ENCODE measurements around the gene TOP2B.

TOP2B gene

DNA sequence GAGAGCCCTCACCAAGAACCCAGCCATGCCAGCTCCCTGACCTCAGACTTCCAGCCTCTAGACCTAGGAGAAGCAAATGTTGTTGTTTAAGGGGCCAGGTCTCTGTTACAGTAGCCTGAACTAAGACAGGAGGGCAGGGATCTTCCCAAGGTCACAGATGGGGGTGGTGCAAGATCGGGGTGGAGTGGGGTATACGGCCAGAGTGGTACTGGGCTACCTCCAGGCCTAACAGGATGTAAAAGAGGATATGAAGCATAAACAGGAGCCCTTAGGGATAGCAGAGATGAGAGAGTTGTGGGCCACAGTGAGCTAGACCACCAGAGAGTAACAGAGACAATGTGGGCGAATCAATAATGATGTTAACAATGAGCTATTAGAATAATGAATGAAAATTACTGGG is 82.9 kb downstream of the TOP2B start:
- no peak for DNase-seq

DNA sequence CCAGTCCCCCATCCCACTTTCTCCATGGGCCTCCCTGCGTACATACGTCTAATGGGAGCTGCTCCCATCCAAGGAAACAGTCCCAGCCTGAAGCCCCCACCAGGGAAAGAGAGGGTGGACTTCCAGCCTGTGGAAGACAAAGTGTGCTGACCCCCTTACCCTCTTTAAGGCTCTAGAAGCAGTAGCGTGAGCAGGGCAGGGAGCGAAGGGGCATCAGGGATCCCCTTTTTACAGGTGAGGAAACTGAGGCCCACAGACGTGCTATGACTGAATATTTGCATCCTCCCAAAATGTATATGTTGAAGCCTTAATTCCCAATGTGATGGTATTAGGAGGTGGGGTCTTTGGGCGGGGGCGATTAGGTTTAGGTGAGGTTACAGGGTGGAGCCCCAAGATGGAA is 83.4 kb downstream of the TOP2B start:
- no peak for DNase-seq

DNA sequence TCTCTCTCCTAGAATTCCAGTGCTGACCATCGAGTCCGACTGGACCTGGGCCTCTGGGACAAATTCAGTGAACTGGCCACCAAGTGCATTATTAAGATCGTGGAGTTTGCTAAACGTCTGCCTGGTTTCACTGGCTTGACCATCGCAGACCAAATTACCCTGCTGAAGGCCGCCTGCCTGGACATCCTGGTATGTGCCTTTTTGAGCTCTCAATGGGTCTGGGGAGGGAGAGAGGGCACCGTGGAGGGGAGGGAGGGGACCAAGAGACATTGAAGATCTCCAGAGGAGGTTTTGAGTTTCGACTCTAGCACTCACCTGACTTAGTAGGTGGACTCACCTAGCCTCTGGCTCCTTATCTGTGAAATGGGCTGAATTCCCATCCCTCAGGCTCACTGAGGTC is 84.2 kb downstream of the TOP2B start:
- DNase-seq, result no peak

DNA sequence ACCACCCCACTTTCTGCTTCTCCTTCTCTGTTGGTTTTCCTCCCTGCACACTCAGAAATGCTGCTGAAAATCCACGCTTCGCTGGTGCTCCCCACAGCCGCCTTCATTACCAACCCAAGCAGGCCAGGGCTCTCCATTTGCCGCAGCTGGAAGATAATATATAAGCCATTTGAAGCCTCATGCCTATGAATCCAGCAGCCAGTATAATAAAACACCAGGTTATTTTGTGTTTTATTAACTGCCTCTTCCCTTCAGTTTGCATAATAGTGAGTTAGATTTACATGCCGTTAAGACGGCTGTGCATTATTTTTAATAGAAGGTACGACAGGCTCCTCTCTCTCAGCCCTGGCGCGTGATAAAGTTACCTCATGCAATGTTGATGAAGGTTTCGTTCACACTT is 86.6 kb downstream of the TOP2B start:
- DNase-seq, result no peak

DNA sequence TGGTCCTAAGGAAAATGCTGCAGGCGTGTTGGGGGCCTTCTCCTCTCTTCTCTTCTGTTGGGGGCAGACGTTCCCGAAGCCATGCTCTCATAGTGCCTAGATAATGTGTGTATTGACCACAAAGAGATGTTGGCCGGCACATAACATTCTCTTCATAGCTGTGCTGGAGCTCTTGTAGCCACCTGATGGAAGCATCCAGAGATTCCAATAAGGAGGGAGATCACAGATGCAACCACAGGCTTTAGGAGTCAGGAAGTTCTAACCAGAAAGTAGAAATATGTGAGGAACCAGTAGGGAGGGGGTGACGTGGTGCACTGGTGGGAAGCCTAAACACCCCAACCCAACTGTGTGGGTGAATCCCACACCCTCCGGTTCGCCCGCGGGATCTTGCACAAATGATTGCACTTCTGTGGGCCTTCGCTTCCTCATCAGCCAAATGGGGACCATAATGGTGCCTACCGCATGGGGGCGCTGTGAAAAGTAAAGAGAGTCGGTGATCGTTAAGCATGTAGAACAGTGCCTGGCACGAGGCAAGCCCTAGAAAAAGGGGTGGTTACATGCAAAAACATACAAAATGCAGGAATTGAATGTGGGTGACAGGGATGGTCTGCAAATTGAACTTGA is 87.8 kb downstream of the TOP2B start:
- DNase-seq, result no peak

DNA sequence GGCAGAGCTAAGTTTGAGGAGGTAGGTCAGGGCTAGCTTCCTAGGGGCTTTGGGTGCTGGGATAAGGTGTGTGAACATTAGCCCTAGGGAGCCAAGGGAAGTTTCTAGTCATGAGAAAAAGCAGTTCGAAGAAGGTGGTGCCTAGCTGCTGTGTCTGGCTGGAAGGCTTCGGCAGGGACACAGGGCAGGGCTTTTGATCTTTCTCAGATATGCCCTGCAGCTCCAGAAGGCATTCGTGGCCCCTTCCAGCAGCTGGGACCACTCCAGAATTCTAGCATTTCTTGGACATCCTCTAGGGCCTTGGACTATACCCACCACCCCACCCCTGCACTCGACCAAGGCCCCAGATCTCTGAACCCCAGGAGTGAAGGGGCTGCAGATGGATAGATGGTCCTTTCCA is 88.6 kb downstream of the TOP2B start:
- DNase-seq, result no peak

DNA sequence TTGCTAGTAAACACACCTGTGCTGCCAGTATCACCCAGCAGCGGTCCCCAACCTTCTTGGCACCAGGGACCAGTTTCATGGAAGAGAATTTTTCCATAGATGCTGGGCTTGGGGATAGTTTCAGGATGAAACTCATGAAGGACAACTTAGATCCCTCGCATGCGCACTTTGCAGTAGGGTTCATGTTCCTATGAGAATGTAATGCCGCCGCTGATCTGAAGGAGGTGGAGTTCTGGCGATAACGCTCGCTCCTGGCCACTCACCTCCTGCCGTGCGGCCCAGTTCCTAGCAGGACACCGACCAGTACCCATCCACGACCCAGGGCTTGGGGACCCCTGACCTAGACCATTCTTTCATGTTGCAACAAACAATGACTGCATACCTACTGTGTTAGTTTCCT is 89.7 kb downstream of the TOP2B start:
- DNase-seq, result no peak

DNA sequence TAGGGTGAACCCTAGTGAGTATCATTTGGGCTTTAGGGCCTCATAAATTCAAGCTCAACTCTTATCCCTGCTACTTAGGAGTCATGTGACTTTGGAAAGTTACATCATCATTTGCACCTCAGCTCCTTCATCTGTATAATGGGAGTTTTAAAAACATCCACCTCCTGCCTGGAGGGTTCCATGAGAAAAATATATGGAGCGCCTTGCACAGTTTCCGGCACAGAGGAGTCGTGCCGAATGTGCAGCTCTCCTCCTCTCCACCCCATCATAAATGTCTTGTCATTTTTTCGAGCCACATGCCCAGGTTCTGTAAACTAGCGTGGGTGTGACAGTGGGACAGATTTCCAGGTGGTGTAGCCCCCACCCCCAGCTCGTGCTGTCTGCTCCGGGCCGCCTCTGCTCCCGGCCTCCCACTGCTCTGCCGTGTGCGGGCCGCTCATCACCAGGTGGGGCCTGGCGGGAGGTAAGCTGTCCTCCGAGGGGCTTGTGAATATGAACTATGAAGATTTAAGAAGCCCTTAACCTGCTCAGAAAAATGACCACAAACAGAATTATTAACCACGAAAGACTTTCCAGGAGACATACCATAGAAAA is 90.4 kb downstream of the TOP2B start:
- DNase-seq, result no peak

DNA sequence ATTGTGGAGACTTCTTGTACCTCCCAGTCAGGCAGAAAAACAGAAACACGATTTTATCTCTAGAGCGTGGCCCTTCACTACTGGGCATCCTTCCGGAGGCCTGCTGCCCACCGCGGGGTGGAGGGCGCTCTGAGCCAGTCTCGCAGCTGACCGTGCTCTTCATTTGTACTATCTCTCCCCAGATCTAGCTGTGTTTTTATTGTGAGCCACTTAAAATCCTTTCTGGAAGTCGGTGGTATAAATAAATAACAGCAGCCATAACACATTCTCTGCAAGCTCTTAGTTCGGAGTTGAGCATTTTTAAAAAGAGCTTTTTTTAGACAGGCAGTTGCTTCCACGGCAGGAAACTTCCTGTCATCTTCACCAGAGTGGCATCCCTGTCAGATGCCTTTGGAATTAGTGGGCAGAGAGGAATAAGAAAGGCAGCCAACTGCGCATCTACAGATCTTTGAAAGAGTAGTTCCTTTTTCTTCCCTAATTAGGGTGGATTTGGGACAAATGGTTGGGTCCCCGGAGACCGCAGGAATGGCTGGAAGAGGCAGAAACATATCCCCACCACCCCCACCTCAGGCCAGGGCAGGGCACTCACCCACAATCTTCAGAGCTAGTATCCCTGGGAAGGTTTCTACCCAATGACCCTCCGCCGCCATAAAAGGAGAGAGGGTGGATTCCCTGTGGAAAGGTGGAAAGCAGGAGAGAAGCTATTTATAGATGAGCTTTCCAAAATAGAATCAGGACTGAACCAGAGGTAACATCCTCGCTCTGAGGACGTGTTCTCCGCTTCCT is 91.1 kb downstream of the TOP2B start:
- DNase-seq, result no peak

DNA sequence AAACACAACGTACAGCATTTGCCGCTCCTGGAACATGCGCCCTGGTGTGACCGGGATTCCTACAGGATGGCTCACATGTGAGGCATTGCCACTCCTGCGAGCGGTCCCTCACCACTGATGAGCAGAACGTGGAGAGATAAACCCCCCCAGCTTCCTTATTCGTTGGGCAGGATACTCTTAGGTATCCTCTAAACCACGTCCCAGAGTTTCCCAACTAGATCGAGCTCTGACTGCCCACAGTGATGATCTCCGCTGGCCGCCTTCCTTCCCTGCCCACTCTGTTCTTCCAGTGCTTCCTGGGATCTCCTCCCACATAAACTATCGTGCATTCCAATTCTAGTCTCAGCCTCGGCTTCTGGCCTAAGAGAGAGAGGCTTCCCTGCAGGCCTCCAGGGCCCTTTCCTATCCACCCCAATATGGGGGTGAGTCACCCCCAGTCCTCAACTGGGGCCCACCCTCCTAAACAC is 91.8 kb downstream of the TOP2B start:
- DNase-seq, result no peak

DNA sequence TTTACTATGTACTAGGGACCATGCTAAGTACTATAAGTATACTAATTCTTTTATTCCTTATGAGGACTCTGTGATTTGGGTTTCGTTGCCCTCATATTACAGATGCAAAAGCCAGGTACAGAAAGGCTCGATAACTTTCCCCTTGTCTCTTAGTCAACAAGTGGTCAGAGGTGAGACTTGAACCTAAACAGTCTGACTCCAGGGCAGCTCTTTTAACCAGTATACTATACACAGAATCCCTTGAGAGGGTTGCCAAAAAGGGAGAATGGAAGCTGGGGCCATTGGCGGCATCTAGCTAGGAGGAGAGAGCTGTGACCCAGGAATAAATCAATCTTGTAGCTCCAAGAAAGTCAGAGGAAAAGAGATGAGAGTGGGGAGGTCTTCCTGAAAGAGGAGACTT is 92.4 kb downstream of the TOP2B start:
- DNase-seq, result no peak

DNA sequence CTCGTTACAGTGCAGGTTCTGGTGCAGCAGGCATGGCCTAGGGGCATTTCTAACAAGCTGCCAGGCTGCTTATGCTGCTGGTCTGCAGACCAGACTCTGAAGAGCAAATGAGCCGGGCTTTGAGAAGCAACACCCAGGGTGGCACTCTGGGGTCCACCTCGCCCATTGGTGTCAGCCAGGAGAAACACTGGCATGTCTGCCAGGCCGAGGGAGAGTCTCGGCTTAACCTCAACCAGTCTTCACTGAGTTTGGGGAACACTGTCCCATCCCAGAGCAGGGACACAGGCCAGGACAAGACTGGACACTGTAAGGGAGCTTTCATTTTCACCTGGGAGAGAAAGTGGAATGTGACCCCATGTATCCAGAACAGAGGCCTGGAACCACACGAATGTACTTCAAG is 93.4 kb downstream of the TOP2B start:
- DNase-seq, result no peak

DNA sequence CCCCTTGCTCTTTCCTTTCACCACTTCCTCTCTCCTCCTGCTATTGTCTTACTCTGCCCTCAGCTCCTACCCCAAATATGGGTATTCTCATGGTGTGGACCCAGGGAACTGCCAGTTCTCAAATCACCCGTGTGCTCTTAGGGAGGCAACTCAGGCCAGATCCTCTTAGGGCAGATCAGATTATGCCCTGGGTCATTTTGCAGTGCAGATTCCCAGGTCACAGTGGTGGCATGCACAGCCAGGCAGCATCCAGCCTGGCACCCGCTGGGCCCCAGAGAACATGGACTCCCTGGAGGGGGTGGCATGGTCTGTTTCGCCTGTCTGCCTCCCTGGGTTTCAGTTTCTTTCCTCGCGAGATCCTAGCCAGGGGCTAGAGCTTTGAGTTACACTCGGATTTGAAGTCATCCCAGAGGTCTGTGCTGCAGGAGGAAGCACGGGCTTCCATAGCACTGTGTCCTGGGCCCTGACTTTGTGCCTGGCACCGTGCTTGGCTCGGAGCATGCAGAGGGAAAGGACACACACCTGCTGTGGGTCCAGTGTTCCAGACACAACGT is 96.1 kb downstream of the TOP2B start:
- no peak for DNase-seq

DNA sequence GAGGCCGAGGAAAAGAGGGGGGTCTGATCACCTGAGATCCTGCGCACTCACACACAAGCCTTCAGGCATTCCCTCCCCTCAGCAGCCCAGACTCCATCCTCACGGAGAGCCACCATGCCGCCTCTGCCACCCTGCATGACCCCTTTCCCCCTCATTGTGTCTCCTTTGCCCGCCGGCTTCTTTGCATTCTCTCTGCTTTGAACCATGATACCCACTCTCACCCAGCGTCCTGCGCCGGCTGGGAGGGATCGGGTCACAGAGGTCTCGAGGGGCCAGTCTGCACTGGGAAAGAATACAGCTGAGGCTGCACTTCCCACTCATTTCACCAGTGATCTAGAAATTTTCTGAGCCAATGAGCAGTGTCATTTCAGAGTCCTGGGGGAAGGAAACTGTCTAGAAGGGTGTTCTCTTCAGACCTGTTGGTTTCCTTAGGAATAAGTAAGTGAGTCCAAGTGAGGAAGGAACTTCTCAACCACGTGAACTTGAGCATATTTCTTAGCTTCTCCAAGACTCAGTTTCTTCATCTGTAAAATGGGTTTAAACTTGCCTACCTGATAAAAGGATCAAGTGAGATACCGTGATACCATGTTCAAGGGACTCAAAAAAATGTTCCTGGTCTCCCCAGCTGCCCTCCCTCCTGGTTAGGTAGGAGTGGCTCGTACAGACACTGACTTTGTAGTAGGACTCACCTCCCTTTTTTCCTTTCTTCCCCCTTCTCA is 96.7 kb downstream of the TOP2B start:
- no peak for DNase-seq

DNA sequence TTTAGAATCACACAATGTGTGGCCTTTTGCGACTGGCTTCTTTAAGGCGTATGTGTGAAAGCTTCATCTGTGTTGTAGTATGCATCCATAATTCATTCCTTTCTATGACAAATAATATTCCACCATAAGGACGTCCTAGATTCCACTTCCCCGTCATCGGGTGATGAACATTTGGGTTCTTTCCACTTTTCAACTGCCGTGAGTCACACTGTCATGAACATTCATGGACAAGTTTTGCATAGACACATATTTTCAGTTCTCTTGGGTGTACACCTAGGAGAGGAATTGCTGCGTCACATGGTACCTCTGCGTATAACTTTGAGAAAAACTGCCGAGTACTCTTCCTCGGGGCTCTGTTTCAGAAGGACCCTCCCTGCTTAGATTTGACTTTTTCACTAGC is 97.3 kb downstream of the TOP2B start:
- no peak for DNase-seq

DNA sequence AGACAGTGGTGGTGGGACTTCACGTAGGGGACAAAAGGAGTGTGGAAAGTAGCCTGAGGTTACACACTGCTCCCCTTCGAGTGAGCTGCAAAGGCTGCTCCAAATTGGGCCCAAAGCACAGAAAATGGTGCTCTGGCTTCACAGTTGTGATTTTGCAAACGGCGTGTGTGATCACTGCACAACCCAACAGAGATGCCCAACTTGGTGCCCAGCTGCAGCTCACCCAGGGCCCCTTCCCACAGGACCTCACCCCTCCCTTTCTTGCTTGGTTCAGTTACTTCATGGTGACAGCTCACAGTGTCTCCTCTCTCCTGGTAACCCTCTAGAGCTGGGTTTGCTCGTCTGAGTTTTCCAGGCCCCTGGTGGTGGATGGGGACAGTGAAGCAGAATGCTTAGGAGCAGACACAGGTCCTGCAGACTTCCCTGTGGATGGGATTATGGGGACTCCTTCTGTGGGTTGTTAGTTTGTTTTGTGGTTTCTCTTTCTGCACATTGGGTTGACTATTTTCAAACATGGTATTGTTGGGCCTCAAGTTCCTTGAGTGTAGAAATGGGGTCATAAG is 98.3 kb downstream of the TOP2B start:
- no peak for DNase-seq

DNA sequence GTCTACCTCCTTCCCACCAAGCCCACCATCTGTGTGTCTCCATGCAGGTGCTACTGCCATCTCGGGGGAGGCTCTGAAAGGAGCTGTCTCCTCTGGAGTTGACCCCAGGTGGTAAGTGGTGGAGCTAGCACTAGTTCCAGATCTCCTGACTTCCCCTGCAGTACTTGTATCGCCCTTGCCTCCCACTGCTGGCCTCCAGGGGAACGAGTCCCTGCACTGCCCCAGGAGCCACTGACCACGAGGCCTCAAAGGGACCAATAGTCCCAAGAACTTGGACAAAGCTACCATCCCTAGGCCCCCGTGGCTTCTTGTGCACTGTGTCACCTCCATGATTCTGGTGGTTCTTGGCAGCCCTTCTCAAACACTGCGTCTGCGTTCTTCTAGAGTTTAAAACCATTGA is 98.9 kb downstream of the TOP2B start:
- no peak for DNase-seq

DNA sequence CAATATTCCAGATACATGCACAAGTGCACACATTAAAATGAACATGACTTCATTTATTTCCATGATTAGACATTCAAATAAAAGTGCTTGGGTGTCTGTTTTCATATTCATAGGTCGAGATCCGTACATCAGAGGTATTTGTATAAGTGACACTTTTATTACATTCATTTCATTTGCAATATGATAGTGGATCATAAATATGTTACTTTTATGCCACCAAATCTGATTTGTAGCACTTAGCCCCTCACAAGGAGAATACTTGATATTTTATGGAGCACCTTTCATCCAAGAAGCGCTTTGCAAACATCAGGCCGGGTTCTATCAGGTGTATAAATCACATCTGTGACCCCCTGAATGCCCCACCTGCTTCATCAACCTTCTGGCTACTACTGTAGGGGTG is 100.6 kb downstream of the TOP2B start:
- no peak for DNase-seq

DNA sequence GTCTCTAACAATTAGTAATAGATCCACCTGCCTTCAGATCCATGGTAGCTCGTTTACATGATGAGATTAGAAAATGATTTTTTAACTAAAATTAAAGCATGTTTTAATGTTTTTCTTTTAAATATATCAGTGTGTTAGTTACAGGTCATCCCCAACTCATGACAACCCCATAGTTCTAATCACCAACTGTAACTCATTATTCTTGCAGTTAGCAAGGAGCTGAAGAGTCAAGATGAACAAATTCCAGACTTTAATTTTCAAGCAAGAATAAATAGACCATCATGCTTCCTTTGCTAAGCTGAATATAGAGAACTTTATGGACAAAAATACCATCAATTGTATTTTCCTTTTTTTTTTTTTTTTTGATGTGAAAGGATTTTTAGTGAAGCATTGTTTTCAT is 101.1 kb downstream of the TOP2B start:
- no peak for DNase-seq

DNA sequence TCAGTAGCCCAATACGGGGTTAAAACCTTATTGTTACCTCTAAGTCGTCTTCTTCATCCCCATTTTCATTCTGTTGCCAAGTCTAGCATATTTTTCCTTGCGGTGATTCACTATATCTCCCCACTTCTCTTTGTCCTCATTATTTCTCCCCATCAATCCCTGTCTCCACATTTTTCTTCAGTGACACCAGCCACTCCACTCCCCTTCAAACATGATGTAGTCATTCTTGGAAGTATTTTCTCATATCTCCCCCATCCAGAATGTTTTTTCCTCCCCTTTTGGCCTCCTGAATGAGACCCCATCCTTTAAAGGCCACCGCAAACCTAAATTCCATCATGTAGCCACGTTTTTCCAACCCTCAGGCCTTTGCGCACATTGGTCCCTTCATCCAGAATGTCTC is 105.9 kb downstream of the TOP2B start:
- no peak for DNase-seq

DNA sequence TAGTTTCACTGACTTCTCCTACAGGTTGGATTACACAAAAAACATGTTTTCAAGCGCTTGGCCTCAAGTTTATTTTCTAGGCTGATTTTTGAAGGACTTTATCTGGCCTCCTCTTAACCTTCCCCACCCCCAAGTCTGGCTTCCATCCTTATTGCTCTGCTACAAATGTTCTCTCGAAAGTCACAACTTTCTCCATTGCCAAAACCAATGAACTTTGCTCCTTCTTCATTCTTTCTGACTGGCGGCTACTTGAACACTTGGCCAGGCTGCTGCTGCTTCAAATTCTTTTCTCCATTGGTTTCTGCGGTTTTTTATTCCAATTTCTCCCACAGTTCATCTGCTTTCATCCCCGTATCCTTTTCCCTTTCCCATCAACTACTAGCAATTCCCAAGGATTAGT is 106.6 kb downstream of the TOP2B start:
- DNase-seq, result no peak

DNA sequence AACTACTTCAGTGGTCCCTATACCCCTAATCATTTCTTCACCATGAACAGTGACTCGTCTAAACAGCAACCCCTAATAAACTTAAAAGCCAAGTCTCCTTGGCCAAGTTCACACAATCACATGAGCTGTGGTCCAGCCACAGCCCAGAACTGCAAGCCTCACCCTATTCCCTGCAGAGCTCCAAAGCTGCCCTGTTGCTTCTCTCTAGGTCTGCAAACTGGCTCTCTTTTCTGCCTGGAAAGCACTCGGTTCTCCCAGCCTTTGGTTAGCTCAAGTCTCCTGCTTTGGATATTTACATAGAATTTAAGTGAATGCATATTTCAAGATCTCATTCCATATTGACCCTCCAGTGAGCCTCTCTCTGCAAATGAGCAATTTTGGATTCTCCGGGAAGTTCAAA is 107.0 kb downstream of the TOP2B start:
- DNase-seq, result no peak

DNA sequence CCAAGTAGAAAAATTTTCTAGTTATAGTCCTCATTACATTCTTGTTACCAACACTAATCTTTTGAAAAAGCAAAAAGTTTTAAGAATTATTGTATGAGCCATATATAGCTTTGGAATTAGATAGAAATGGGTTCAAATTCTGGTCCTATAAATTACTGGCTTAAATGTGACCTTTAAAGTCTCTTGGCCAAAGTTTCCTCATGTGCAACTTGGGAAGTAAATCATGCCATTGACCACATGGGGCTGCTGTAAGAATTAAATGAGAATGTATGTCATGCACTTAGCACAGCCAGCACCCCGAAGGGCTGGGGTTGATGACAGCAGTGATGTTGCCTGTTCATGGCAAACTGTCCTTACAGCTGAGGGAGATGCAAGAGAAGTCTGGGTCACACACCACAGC is 108.3 kb downstream of the TOP2B start:
- no peak for DNase-seq
